Small intestine (tissue), 7 donors: ENCODE results near the gene F11R. TPM values are rescaled to one million over a fixed set of nuclear protein-coding genes. Genes with fewer than 3 reads are reported as not detected.
"Not testable (repeated sequence)": the region's sequence is repeated elsewhere in the genome, so short reads cannot be mapped to it uniquely, and the experiment has no call there.

Experiments
- DNase-seq, 2 donors: peaks; one replicate each; pipeline versions ENCODE4 v3.0.0 to v3.0.0-alpha.2; 2013
- FAIRE-seq: peaks from 2 replicates; lab custom pipeline; 2012; peaks lifted over from hg19 to GRCh38; lab: Jason Lieb, UNC
- H3K27ac ChIP-seq, 3 donors: one replicate each; pipeline ENCODE4 v1.5.1; 2013; ENCODE audit warnings: low read length in 2 of 3, mild to moderate bottlenecking in 2 of 3, control low read depth in 1 of 3, inconsistent platforms in 1 of 3, low read depth in 1 of 3, moderate library complexity in 1 of 3
- H3K27me3 ChIP-seq, 3 donors: one replicate each; pipeline ENCODE4 v1.6.1; 2013; ENCODE audit warnings: low read length in 3 of 3, inconsistent platforms in 1 of 3; ENCODE audit not compliant: control insufficient read depth in 3 of 3, insufficient read depth in 3 of 3
- H3K36me3 ChIP-seq, 3 donors: one replicate each; pipeline ENCODE4 v1.6.1; 2013; ENCODE audit warnings: low read length in 3 of 3, inconsistent platforms in 1 of 3, low read depth in 1 of 3, mild to moderate bottlenecking in 1 of 3, moderate library complexity in 1 of 3; ENCODE audit not compliant: control insufficient read depth in 3 of 3, insufficient read depth in 2 of 3
- H3K4me1 ChIP-seq, 3 donors: one replicate each; pipeline ENCODE4 v1.6.1; 2013; ENCODE audit warnings: low read length in 2 of 3, inconsistent platforms in 1 of 3, low read depth in 1 of 3, mild to moderate bottlenecking in 1 of 3, moderate library complexity in 1 of 3; ENCODE audit not compliant: control insufficient read depth in 3 of 3, insufficient read depth in 2 of 3
- H3K4me3 ChIP-seq, 3 donors: one replicate each; pipeline ENCODE4 v1.5.1; 2013; ENCODE audit warnings: low read length in 3 of 3, control low read depth in 1 of 3, inconsistent platforms in 1 of 3, low read depth in 1 of 3, mild to moderate bottlenecking in 1 of 3, moderate library complexity in 1 of 3
- H3K9me3 ChIP-seq, 2 donors: one replicate each; pipeline ENCODE4 v1.6.1; 2013; ENCODE audit warnings: low read depth in 1 of 2, low read length in 1 of 2; ENCODE audit not compliant: control insufficient read depth in 2 of 2, insufficient read depth in 1 of 2
- WGBS, 3 donors: extraction: QIAGEN DNeasy Blood & Tissue Kit; methylation state at CpG; one replicate each; pipeline ENCODE4 v1.1.7; 2013; 5-methylcytosine and 5-hydroxymethylcytosine counted together
- polyA plus RNA-seq, 4 donors: library from polyadenylated mRNA; stranded (reverse) in 3 of 4; unstranded in 1 of 4; fragments of 200-250 nt in 3 of 4; fragments of 120-200 nt in 1 of 4; gene quantifications; one replicate each; pipeline versions ENCODE4 v1.2.1 to v1.2.3, GENCODE V29; 2013
- donor health status: healthy with polysubstance abuse.
- donor health status: control.
- donor health status: control.
- donor health status: Bipolar disorder and iron deficiency.
- donor health status: healthy.

Gene F11R
- polyA plus RNA-seq, 4 donors, result 30.2 to 188 (median 55.7) TPM

GRCh38 chr1:160949216-160949880, 71.6 kb downstream of the F11R start:
- peaks cover 0 to 20% (median 3%) of the 10 kb centered on the region in 3 donors for H3K4me1 ChIP-seq
- WGBS, 3 donors, result 30 to 56% (median 53%) methylated on average over 5 to 7 of the region's 7 CpGs
- not testable (repeated sequence) for H3K4me3 ChIP-seq, FAIRE-seq, H3K36me3 ChIP-seq, H3K27me3 ChIP-seq, H3K9me3 ChIP-seq
- peak in 1 of 2 donors; percentile 46 for DNase-seq
- H3K27ac ChIP-seq, result peak overlapping the region in 1 of 3 donors; percentile 36

GRCh38 chr1:160947174-160947759, 73.7 kb downstream of the F11R start:
- not testable (repeated sequence) for H3K27me3 ChIP-seq, H3K9me3 ChIP-seq, H3K4me3 ChIP-seq, DNase-seq, H3K36me3 ChIP-seq, FAIRE-seq
- H3K27ac ChIP-seq, result peak overlapping the region in 1 of 3 donors; percentile 51
- peaks cover 0 to 20% (median 3%) of the 10 kb centered on the region in 3 donors for H3K4me1 ChIP-seq
- 14 to 48% (median 29%) methylated on average over 7 of the region's 7 CpGs for WGBS, 3 donors

GRCh38 chr1:160945881-160946280, 75.1 kb downstream of the F11R start:
- not testable (repeated sequence) for FAIRE-seq

More at GRCh38 chr1:160945881-160946280, 75.1 kb downstream of the F11R start:
- H3K4me1 ChIP-seq, result peaks cover 0 to 16% (median 3%) of the 10 kb centered on the region in 3 donors
- not testable (repeated sequence) for H3K36me3 ChIP-seq, H3K9me3 ChIP-seq, H3K27ac ChIP-seq, H3K4me3 ChIP-seq, H3K27me3 ChIP-seq, DNase-seq
- WGBS, 3 donors, result 64 to 84% (median 83%) methylated on average over 6 of the region's 6 CpGs

Other genes with a start within 250 kb of the F11R start
- 1 to 10 TPM in 3 of 4 donors, under 1 TPM in 1; 0.45 to 3.8 (median 1.1) TPM for gene LY9, start 225.0 kb downstream of the F11R start, polyA plus RNA-seq
- 1 to 10 TPM in 2 of 4 donors, under 1 TPM in 2; 0.39 to 3.2 (median 1.1) TPM for gene CD244, start 158.3 kb downstream of the F11R start, polyA plus RNA-seq
- 100 to 1,000 TPM in 2 of 4 donors, 10 to 100 TPM in 2; 21.6 to 230 (median 95.8) TPM for gene ITLN1, start 136.0 kb downstream of the F11R start, polyA plus RNA-seq
- gene ITLN2, start 66.3 kb downstream of the F11R start, polyA plus RNA-seq, result 100 to 1,000 TPM in 1 of 4 donors, 10 to 100 TPM in 2, 1 to 10 TPM in 1; 1.7 to 318 (median 62.0) TPM
- 100 to 1,000 TPM in 2 of 4 donors, 10 to 100 TPM in 2; 65.8 to 185 (median 97.8) TPM for gene TSTD1, start 17.8 kb upstream of the F11R start, polyA plus RNA-seq
- gene USF1, start 24.8 kb upstream of the F11R start, polyA plus RNA-seq, result 100 to 1,000 TPM in 2 of 4 donors, 10 to 100 TPM in 2; 48.2 to 123 (median 84.8) TPM
- gene ARHGAP30, start 48.7 kb upstream of the F11R start, polyA plus RNA-seq, result 1 to 10 TPM; 2.2 to 5.8 (median 5.2) TPM
- gene NECTIN4, start 68.4 kb upstream of the F11R start, polyA plus RNA-seq, result 1 to 10 TPM in 1 of 4 donors, under 1 TPM in 2, not detected in 1; 0.22 to 1.0 (median 0.93) TPM
- 1 to 10 TPM; 1.8 to 5.8 (median 3.0) TPM for gene KLHDC9, start 77.2 kb upstream of the F11R start, polyA plus RNA-seq
- gene PFDN2, start 96.9 kb upstream of the F11R start, polyA plus RNA-seq, result 100 to 1,000 TPM in 2 of 4 donors, 10 to 100 TPM in 2; 62.8 to 130 (median 106) TPM
- 100 to 1,000 TPM in 1 of 4 donors, 10 to 100 TPM in 3; 51.3 to 131 (median 83.2) TPM for gene NIT1, start 97.0 kb upstream of the F11R start, polyA plus RNA-seq
- gene DEDD, start 111.5 kb upstream of the F11R start, polyA plus RNA-seq, result 10 to 100 TPM; 22.7 to 31.8 (median 24.6) TPM
- gene UFC1, start 132.8 kb upstream of the F11R start, polyA plus RNA-seq, result 100 to 1,000 TPM; 137 to 193 (median 167) TPM
- 10 to 100 TPM; 15.4 to 30.8 (median 17.9) TPM for gene USP21, start 138.3 kb upstream of the F11R start, polyA plus RNA-seq
- 10 to 100 TPM; 12.6 to 51.9 (median 18.9) TPM for gene PPOX, start 145.3 kb upstream of the F11R start, polyA plus RNA-seq
- gene B4GALT3, start 156.4 kb upstream of the F11R start, polyA plus RNA-seq, result 10 to 100 TPM; 16.5 to 38.0 (median 29.7) TPM
- gene ADAMTS4, start 177.9 kb upstream of the F11R start, polyA plus RNA-seq, result 1 to 10 TPM in 2 of 4 donors, under 1 TPM in 2; under 0.01 to 7.9 (median 0.78) TPM
- gene NDUFS2, start 181.2 kb upstream of the F11R start, polyA plus RNA-seq, result 100 to 1,000 TPM; 113 to 170 (median 121) TPM
- 10 to 100 TPM; 11.6 to 79.8 (median 41.8) TPM for gene FCER1G, start 194.1 kb upstream of the F11R start, polyA plus RNA-seq
- gene APOA2, start 202.5 kb upstream of the F11R start, polyA plus RNA-seq, result 10 to 100 TPM in 1 of 4 donors, 1 to 10 TPM in 1, under 1 TPM in 1, not detected in 1; 0.42 to 77.6 (median 3.2) TPM
- gene TOMM40L, start 204.9 kb upstream of the F11R start, polyA plus RNA-seq, result 10 to 100 TPM; 12.4 to 32.9 (median 22.1) TPM
- gene NR1I3, start 217.1 kb upstream of the F11R start, polyA plus RNA-seq, result 10 to 100 TPM in 1 of 4 donors, 1 to 10 TPM in 2, under 1 TPM in 1; 0.28 to 13.3 (median 6.4) TPM
- 1 to 10 TPM in 2 of 4 donors, not detected in 2; 2.0 to 2.9 TPM for gene PCP4L1, start 237.6 kb upstream of the F11R start, polyA plus RNA-seq